ENCODE results near the gene CTCF.

DNA sequence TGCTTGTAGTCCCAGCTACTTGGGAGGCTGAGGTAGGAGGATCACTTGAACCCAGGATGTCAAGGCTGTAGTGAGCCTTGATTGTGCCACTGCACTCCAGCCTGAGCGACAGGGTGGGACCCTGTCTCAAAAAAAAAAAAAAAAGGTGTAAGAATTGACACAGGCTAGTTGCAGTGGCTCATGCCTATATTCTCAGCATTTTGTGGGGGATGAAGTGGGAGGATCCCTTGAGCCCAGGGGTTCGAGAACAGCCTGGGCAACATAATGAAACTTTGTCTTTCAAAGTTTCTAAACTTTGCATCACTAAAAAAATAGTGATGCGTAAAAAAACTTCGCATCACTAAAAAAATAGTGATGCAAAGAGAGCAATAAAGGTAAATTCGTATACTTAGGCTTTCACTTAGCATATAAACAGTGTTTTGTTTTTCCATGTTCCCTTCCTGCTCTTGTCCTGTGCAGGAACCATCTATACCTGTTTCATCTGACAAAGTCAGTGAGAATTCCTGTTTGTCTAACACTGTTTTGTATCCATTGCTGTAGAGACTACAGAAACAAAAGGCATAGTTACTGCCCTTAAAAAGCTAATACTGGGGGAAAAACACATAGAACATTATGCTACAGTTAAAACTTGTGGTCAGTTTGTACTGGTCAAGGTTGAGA is 32.1 kb downstream of the CTCF start:
- TF ChIP-seq, protein P1, sequence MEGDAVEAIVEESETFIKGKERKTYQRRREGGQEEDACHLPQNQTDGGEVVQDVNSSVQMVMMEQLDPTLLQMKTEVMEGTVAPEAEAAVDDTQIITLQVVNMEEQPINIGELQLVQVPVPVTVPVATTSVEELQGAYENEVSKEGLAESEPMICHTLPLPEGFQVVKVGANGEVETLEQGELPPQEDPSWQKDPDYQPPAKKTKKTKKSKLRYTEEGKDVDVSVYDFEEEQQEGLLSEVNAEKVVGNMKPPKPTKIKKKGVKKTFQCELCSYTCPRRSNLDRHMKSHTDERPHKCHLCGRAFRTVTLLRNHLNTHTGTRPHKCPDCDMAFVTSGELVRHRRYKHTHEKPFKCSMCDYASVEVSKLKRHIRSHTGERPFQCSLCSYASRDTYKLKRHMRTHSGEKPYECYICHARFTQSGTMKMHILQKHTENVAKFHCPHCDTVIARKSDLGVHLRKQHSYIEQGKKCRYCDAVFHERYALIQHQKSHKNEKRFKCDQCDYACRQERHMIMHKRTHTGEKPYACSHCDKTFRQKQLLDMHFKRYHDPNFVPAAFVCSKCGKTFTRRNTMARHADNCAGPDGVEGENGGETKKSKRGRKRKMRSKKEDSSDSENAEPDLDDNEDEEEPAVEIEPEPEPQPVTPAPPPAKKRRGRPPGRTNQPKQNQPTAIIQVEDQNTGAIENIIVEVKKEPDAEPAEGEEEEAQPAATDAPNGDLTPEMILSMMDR (conservative IDR thresholded peaks at IDR 0.05 in 1 of 2, IDR thresholded peaks at IDR 0.05 in 1 of 2; ENCODE audit: low read depth in 1 of 2, low read length in 2 of 2), result no peak
- no peak for TF ChIP-seq EZH2 (IDR thresholded peaks at IDR 0.05; ENCODE audit: low read length, missing control alignments)
